ENCODE measurements around the gene GJB6. TPM values are rescaled to one million over a fixed set of nuclear protein-coding genes. Genes with fewer than 3 reads are reported as not detected.

Gene GJB6
- total RNA-seq, 1 donor from 2014 or later, result not detected

GRCh38 chr13:20270163-20270865 lies 38.2 kb upstream of the GJB6 start:
- ATAC-seq, result no peak
- intact Hi-C loops (cut with DNase I), result no loop called here
- H3K36me3 ChIP-seq, result no peaks in the 10 kb centered on the region
- H3K27me3 ChIP-seq (ENCODE audit: low read depth), result peaks cover 3% of the 10 kb centered on the region
- no peak for DNase-seq
- no peaks in the 10 kb centered on the region for H3K4me1 ChIP-seq
- H3K4me3 ChIP-seq, result no peak overlapping the region
- TF ChIP-seq CTCF (IDR thresholded peaks at IDR 0.05), result no peak
- no peaks in the 10 kb centered on the region for H3K9me3 ChIP-seq
- no peak overlapping the region for H3K27ac ChIP-seq

- no peak for TF ChIP-seq CTCF (IDR thresholded peaks at IDR 0.05)
- peaks cover 3% of the 10 kb centered on the region for H3K27me3 ChIP-seq (ENCODE audit: low read depth)
- H3K27ac ChIP-seq, result no peak overlapping the region
- no peaks in the 10 kb centered on the region for H3K9me3 ChIP-seq
- intact Hi-C loops (cut with DNase I), result no loop called here
- no peak for ATAC-seq
- no peaks in the 10 kb centered on the region for H3K36me3 ChIP-seq
- no peak overlapping the region for H3K4me3 ChIP-seq
- no peak for DNase-seq
- no peaks in the 10 kb centered on the region for H3K4me1 ChIP-seq
These were observed 32.3 kb upstream of the GJB6 start for GRCh38 chr13:20264271-20265018.

GRCh38 chr13:20263393-20264044 lies 31.4 kb upstream of the GJB6 start:
- no peak for TF ChIP-seq CTCF (IDR thresholded peaks at IDR 0.05)
- Histone ChIP-seq H3K27ac (no peak overlapping the region), H3K9me3 (no peaks in the 10 kb centered on the region), H3K4me3 (no peak overlapping the region), H3K36me3 (no peaks in the 10 kb centered on the region), H3K27me3 (ENCODE audit: low read depth) (peaks cover 3% of the 10 kb centered on the region), H3K4me1 (no peaks in the 10 kb centered on the region)
- DNase-seq, result no peak
- ATAC-seq, result no peak
- intact Hi-C loops (cut with DNase I), result no loop called here

GRCh38 chr13:20258963-20259288 lies 26.8 kb upstream of the GJB6 start:
- TF ChIP-seq CTCF (IDR thresholded peaks at IDR 0.05), result no peak
- Histone ChIP-seq H3K4me3 (no peak overlapping the region), H3K27me3 (ENCODE audit: low read depth) (no peaks in the 10 kb centered on the region), H3K4me1 (no peaks in the 10 kb centered on the region), H3K27ac (no peak overlapping the region), H3K9me3 (no peaks in the 10 kb centered on the region), H3K36me3 (no peaks in the 10 kb centered on the region)
- intact Hi-C loops (cut with DNase I), result no loop called here
- no peak for ATAC-seq
- DNase-seq, result no peak

- no peak for ATAC-seq
These were observed 26.3 kb upstream of the GJB6 start for GRCh38 chr13:20258208-20258962.

More at GRCh38 chr13:20258208-20258962, 26.3 kb upstream of the GJB6 start:
- Histone ChIP-seq H3K27ac (no peak overlapping the region), H3K4me1 (no peaks in the 10 kb centered on the region), H3K4me3 (no peak overlapping the region), H3K36me3 (no peaks in the 10 kb centered on the region), H3K9me3 (no peaks in the 10 kb centered on the region), H3K27me3 (ENCODE audit: low read depth) (no peaks in the 10 kb centered on the region)
- intact Hi-C loops (cut with DNase I), result no loop called here
- no peak for DNase-seq
- no peak for TF ChIP-seq CTCF (IDR thresholded peaks at IDR 0.05)
